ENCODE measurements around the gene DIP2C.

DIP2C gene

GRCh38 chr10:247480-247879, 442.0 kb downstream of the DIP2C start:
- no peak for DNase-seq

GRCh38 chr10:246431-246830, 443.0 kb downstream of the DIP2C start:
- no peak for DNase-seq

GRCh38 chr10:244227-244626, 445.2 kb downstream of the DIP2C start:
- no peak for DNase-seq

- no peak for DNase-seq
Measured at GRCh38 chr10:241966-242643, 447.4 kb downstream of the DIP2C start.

GRCh38 chr10:241451-241850, 448.0 kb downstream of the DIP2C start:
- DNase-seq: no peak

GRCh38 chr10:239109-239508, 450.4 kb downstream of the DIP2C start:
- DNase-seq: no peak

GRCh38 chr10:235915-236314, 453.6 kb downstream of the DIP2C start:
- no peak for DNase-seq

- DNase-seq: no peak
Measured at GRCh38 chr10:234708-235406, 454.6 kb downstream of the DIP2C start.

GRCh38 chr10:232878-233277, 456.6 kb downstream of the DIP2C start:
- no peak for DNase-seq

- DNase-seq: no peak
Measured at GRCh38 chr10:232061-232460, 457.4 kb downstream of the DIP2C start.

GRCh38 chr10:230758-231157, 458.7 kb downstream of the DIP2C start:
- DNase-seq: no peak

- DNase-seq: no peak
Measured at GRCh38 chr10:228366-228765, 461.1 kb downstream of the DIP2C start.

GRCh38 chr10:227014-227413, 462.5 kb downstream of the DIP2C start:
- no peak for DNase-seq

GRCh38 chr10:226018-226417, 463.4 kb downstream of the DIP2C start:
- no peak for DNase-seq

- no peak for DNase-seq
Measured at GRCh38 chr10:224571-224970, 464.9 kb downstream of the DIP2C start.
